Hepatocyte (in vitro differentiated cells): ENCODE measurements around the gene LASP1. TPM values are rescaled to one million over a fixed set of nuclear protein-coding genes. Genes with fewer than 3 reads are reported as not detected.

ENCODE experiments used
- DNase-seq: peaks from one replicate; pipeline ENCODE4 v3.0.0-alpha.2; 2016; ENCODE audit warnings: low spot score
- H2AFZ ChIP-seq: fragments of 200-600 bp; sonication (generic); 2 replicates; pipeline ENCODE4 v1.6.0; 2016; ENCODE audit warnings: antibody characterized with exemption, mild to moderate bottlenecking
- H3K27ac ChIP-seq: fragments of 200-600 bp; sonication (generic); 2 replicates; pipeline ENCODE4 v1.5.1; 2016; ENCODE audit warnings: mild to moderate bottlenecking
- H3K27me3 ChIP-seq: fragments of 200-600 bp; sonication (generic); 2 replicates; pipeline ENCODE4 v1.6.1; 2016
- H3K36me3 ChIP-seq: fragments of 200-600 bp; sonication (generic); replicated peaks from 2 replicates; pipeline ENCODE4 v1.5.1; 2016; ENCODE audit warnings: low read depth; ENCODE audit not compliant: insufficient read depth
- H3K4me1 ChIP-seq: fragments of 200-600 bp; sonication (generic); 2 replicates; pipeline ENCODE4 v1.5.1; 2016; ENCODE audit warnings: mild to moderate bottlenecking, moderate library complexity; ENCODE audit not compliant: insufficient read depth
- H3K4me2 ChIP-seq: fragments of 200-600 bp; sonication (generic); 2 replicates; pipeline ENCODE4 v1.6.0; 2016
- H3K4me3 ChIP-seq: fragments of 200-600 bp; sonication (generic); 2 replicates; pipeline ENCODE4 v1.5.1; 2016; ENCODE audit warnings: mild to moderate bottlenecking
- H3K79me2 ChIP-seq: fragments of 200-600 bp; sonication (generic); 2 replicates; pipeline ENCODE4 v1.6.0; 2017; ENCODE audit warnings: mild to moderate bottlenecking
- H3K9me2 ChIP-seq: fragments of 200-600 bp; sonication (generic); replicated peaks from 2 replicates; pipeline ENCODE4 v1.6.0; 2017; ENCODE audit warnings: mild to moderate bottlenecking; ENCODE audit not compliant: insufficient read depth
- H3K9me3 ChIP-seq: fragments of 200-600 bp; sonication (generic); 2 replicates; pipeline ENCODE4 v1.5.1; 2016; ENCODE audit warnings: low read depth, mild to moderate bottlenecking
- H4K20me1 ChIP-seq: fragments of 200-600 bp; sonication (generic); 2 replicates; pipeline ENCODE4 v1.6.0; 2016; ENCODE audit warnings: mild to moderate bottlenecking; ENCODE audit not compliant: insufficient read depth, poor library complexity, severe bottlenecking
- EZH2 ChIP-seq: fragments of 200-600 bp; sonication (generic); IDR thresholded peaks from 2 replicates; pipeline ENCODE4 v1.6.1; 2016; ENCODE audit warnings: antibody characterized with exemption, mild to moderate bottlenecking, borderline replicate concordance
- EZH2phosphoT487 ChIP-seq: fragments of 200-600 bp; sonication (generic); IDR thresholded peaks from one replicate; pipeline ENCODE4 v1.6.1; 2018; ENCODE audit warnings: antibody characterized with exemption, mild to moderate bottlenecking, low read depth, moderate library complexity; ENCODE audit not compliant: unreplicated experiment, severe bottlenecking
- WGBS: methylation state at CpG from one replicate; pipeline ENCODE4 v1.1.6; 2016; ENCODE audit warnings: low lambda C conversion rate; ENCODE audit errors: missing lambda C conversion rate; 5-methylcytosine and 5-hydroxymethylcytosine counted together
- microRNA-seq: library from miRNA; unstranded; fragments of <30 nt; microRNA quantifications from one replicate; pipeline ENCODE4, GENCODE V29; 2017
- polyA plus RNA-seq: library from polyadenylated mRNA; unstranded; fragments of >200 nt; fragmentation: Nextera tagmentation; extraction: Ambion mirVana; gene quantifications from 2 replicates; pipeline ENCODE4 v1.2.1, GENCODE V29; 2016
- small RNA-seq: library from RNA; depleted of rRNA; stranded (forward); fragments of <200 nt; gene quantifications from one replicate; pipeline ENCODE3, GENCODE V24; 2014
- total RNA-seq: library from RNA; depleted of rRNA; stranded (reverse); fragments of >200 nt; gene quantifications from 2 replicates; pipeline ENCODE4 v1.2.3, GENCODE V29; 2014
- TF ChIP-seq, protein P1 (sequence below): fragments of 200-600 bp; sonication (generic); IDR thresholded peaks from 2 replicates; pipeline ENCODE4 v1.5.1; 2016; ENCODE audit warnings: antibody characterized with exemption, mild to moderate bottlenecking; ENCODE audit not compliant: poor library complexity

LASP1 gene
- total and polyA plus RNA-seq, 2 experiments from 2014 or later: 141 to 238 TPM

DNA sequence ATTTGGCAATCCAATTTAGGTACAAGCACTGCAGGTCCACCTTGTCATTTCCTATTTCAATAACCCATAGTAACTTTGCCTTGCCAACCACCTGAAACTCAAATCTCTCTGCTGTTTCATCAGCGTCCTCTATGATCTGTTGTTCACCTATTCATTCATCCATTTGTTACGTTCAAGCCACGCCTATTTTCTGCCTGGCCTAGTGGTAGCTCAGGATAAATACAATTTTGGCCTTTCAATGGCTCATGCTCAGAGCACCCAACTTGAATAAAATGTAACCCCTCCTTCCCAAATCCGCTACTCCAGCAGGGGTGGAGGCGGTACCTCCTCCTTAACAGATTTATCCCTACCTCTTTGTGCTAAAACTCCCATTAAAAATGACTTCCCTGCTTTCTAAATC, 100.9 kb downstream of the LASP1 start:
- Histone ChIP-seq H3K36me3 (no peaks in the 10 kb centered on the region), H3K9me2 (no peaks in the 10 kb centered on the region), H3K4me1 (no peaks in the 10 kb centered on the region), H3K9me3 (no peaks in the 10 kb centered on the region), H3K27ac (no peak overlapping the region), H3K4me2 (no peak overlapping the region), H3K27me3 (no peaks in the 10 kb centered on the region), H3K4me3 (no peak overlapping the region), H2AFZ (no peak overlapping the region), H3K79me2 (no peaks in the 10 kb centered on the region), H4K20me1 (no peaks in the 10 kb centered on the region)
- TF ChIP-seq EZH2 (no peak), EZH2phosphoT487 (no peak)
- TF ChIP-seq, protein P1, sequence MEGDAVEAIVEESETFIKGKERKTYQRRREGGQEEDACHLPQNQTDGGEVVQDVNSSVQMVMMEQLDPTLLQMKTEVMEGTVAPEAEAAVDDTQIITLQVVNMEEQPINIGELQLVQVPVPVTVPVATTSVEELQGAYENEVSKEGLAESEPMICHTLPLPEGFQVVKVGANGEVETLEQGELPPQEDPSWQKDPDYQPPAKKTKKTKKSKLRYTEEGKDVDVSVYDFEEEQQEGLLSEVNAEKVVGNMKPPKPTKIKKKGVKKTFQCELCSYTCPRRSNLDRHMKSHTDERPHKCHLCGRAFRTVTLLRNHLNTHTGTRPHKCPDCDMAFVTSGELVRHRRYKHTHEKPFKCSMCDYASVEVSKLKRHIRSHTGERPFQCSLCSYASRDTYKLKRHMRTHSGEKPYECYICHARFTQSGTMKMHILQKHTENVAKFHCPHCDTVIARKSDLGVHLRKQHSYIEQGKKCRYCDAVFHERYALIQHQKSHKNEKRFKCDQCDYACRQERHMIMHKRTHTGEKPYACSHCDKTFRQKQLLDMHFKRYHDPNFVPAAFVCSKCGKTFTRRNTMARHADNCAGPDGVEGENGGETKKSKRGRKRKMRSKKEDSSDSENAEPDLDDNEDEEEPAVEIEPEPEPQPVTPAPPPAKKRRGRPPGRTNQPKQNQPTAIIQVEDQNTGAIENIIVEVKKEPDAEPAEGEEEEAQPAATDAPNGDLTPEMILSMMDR: no peak
- DNase-seq: no peak
- WGBS: 91% methylated on average over 5 of the region's 5 CpGs

Small RNA genes within 50 kb of the gene (microRNA-seq; reads per million reads assigned to microRNA genes)
- not detected for gene MIR4727
- gene MIR6779: 1.3 reads per million

Small RNA genes within 50 kb of the gene (small RNA-seq; reads per million reads assigned to genes)
- gene MIR4727 (not detected), gene MIR6779 (not detected), gene SNORA21 (not detected), gene SNORA21B (not detected)

Other genes with a start within 250 kb of the LASP1 start
- 0.92 and 0.93 TPM in 2 replicates for gene EPOP, start 195.1 kb upstream of the LASP1 start, total RNA-seq
- gene EPOP, start 195.1 kb upstream of the LASP1 start, polyA plus RNA-seq: 0.37 and 0.45 TPM in 2 replicates
- gene MLLT6, start 164.8 kb upstream of the LASP1 start, total RNA-seq: 27.5 and 31.2 TPM in 2 replicates
- 10.6 and 11.0 TPM in 2 replicates for gene MLLT6, start 164.8 kb upstream of the LASP1 start, polyA plus RNA-seq
- 4.9 and 5.0 TPM in 2 replicates for gene CISD3, start 139.7 kb upstream of the LASP1 start, total RNA-seq
- gene CISD3, start 139.7 kb upstream of the LASP1 start, polyA plus RNA-seq: 37.0 and 41.6 TPM in 2 replicates
- 7.2 and 8.7 TPM in 2 replicates for gene PCGF2, start 121.7 kb upstream of the LASP1 start, total RNA-seq
- 11.0 and 13.0 TPM in 2 replicates for gene PCGF2, start 121.7 kb upstream of the LASP1 start, polyA plus RNA-seq
- 127 and 166 TPM in 2 replicates for gene PSMB3, start 117.3 kb upstream of the LASP1 start, total RNA-seq
- 252 and 275 TPM in 2 replicates for gene PSMB3, start 117.3 kb upstream of the LASP1 start, polyA plus RNA-seq
- 39.3 and 46.8 TPM in 2 replicates for gene PIP4K2B, start 70.5 kb upstream of the LASP1 start, total RNA-seq
- 8.2 and 11.1 TPM in 2 replicates for gene PIP4K2B, start 70.5 kb upstream of the LASP1 start, polyA plus RNA-seq
- gene CWC25, start 44.7 kb upstream of the LASP1 start, total RNA-seq: 10.0 and 11.0 TPM in 2 replicates
- 16.5 and 18.5 TPM in 2 replicates for gene CWC25, start 44.7 kb upstream of the LASP1 start, polyA plus RNA-seq
- 1,384 and 1,482 TPM in 2 replicates for gene RPL23, start 16.3 kb upstream of the LASP1 start, total RNA-seq
- 479 and 491 TPM in 2 replicates for gene RPL23, start 16.3 kb upstream of the LASP1 start, polyA plus RNA-seq
- gene FBXO47, start 97.3 kb downstream of the LASP1 start, total RNA-seq: not detected in 2 replicates
- gene FBXO47, start 97.3 kb downstream of the LASP1 start, polyA plus RNA-seq: not detected in 2 replicates